Cardiac muscle cell (in vitro differentiated cells and primary cell): ENCODE measurements around the gene TTC21B. TPM values are rescaled to one million over a fixed set of nuclear protein-coding genes. Genes with fewer than 3 reads are reported as not detected.

Experiments used
- DNase-seq, 2 donors: peaks; one replicate each; pipeline versions ENCODE4 v3.0.0 to v3.0.0-alpha.2; 2010 to 2017; ENCODE audit warnings: low read depth in 1 of 2, low spot score in 1 of 2
- H3K27ac ChIP-seq: fragments of 200-600 bp; sonication (generic); 2 replicates; pipeline ENCODE4 v1.5.1; 2016
- H3K27me3 ChIP-seq: fragments of 200-600 bp; sonication (generic); 2 replicates; pipeline ENCODE4 v1.6.0; 2016; ENCODE audit warnings: control low read depth
- H3K36me3 ChIP-seq: fragments of 200-600 bp; sonication (generic); 2 replicates; pipeline ENCODE4 v1.5.1; 2016; ENCODE audit warnings: control low read depth
- H3K4me1 ChIP-seq: fragments of 200-600 bp; sonication (generic); 2 replicates; pipeline ENCODE4 v1.8.1; 2017; ENCODE audit warnings: low read depth, mild to moderate bottlenecking, mixed run types
- H3K4me3 ChIP-seq: fragments of 200-600 bp; sonication (generic); 2 replicates; pipeline ENCODE4 v1.5.1; 2016; ENCODE audit warnings: mild to moderate bottlenecking
- H3K9me3 ChIP-seq: fragments of 200-600 bp; sonication (generic); 2 replicates; pipeline ENCODE4 v1.5.1; 2017; ENCODE audit warnings: low read depth, mild to moderate bottlenecking, control low read depth
- CTCF ChIP-seq: IDR thresholded peaks from 2 replicates; pipeline ENCODE4 v1.5.1; 2012; ENCODE audit warnings: low read depth, mild to moderate bottlenecking, low read length
- polyA plus RNA-seq: library from polyadenylated mRNA; unstranded; fragments of >200 nt; fragmentation: Nextera tagmentation; extraction: Ambion mirVana; gene quantifications from 2 replicates; pipeline ENCODE4 v1.2.1, GENCODE V29; 2016
- total RNA-seq: library from RNA; depleted of rRNA; stranded (reverse); fragments of >200 nt; gene quantifications from 2 replicates; pipeline ENCODE4 v1.2.3, GENCODE V29; 2016

Gene TTC21B
- total and polyA plus RNA-seq, 2 experiments from 2014 or later: 14.0 to 30.1 TPM

GRCh38 chr2:165827016-165827920 is 126.3 kb downstream of the TTC21B start:
- no peak overlapping the region for H3K4me3 ChIP-seq
- TF ChIP-seq CTCF: no peak
- H3K36me3 ChIP-seq: no peaks in the 10 kb centered on the region
- no peak overlapping the region for H3K27ac ChIP-seq
- DNase-seq: no peak
- H3K9me3 ChIP-seq: no peaks in the 10 kb centered on the region
- H3K4me1 ChIP-seq: no peaks in the 10 kb centered on the region
- no peaks in the 10 kb centered on the region for H3K27me3 ChIP-seq

- no peak overlapping the region for H3K27ac ChIP-seq
- peaks cover 4% of the 10 kb centered on the region for H3K4me1 ChIP-seq
- DNase-seq: peak in 1 of 2 donors; percentile 69
- H3K4me3 ChIP-seq: no peak overlapping the region
- no peaks in the 10 kb centered on the region for H3K9me3 ChIP-seq
- no peaks in the 10 kb centered on the region for H3K27me3 ChIP-seq
- TF ChIP-seq CTCF: no peak
- no peaks in the 10 kb centered on the region for H3K36me3 ChIP-seq
Observed at GRCh38 chr2:165825041-165825440, 128.5 kb downstream of the TTC21B start.

Other genes with a start within 250 kb of the TTC21B start
- 0.21 and 0.39 TPM in 2 replicates for gene GALNT3, start 159.5 kb downstream of the TTC21B start, total RNA-seq
- not detected in 2 replicates for gene GALNT3, start 159.5 kb downstream of the TTC21B start, polyA plus RNA-seq
- gene SCN1A, start 174.2 kb upstream of the TTC21B start, total RNA-seq: under 0.01 and 0.07 TPM in 2 replicates
- not detected in 2 replicates for gene SCN1A, start 174.2 kb upstream of the TTC21B start, polyA plus RNA-seq